ENCODE measurements around the gene ATP6V1G2. TPM values are rescaled to one million over a fixed set of nuclear protein-coding genes. Genes with fewer than 3 reads are reported as not detected.

Gene ATP6V1G2
- total RNA-seq, 4 donors from 2014 or later, result 1.2 to 1.6 TPM; not detected in 2

- Histone ChIP-seq H3K27ac (peak overlapping the region in 1 of 2 donors; percentile 7), H3K9me3 (no peaks in the 10 kb centered on the region), H3K4me3 (no peak overlapping the region), H3K36me3 (no peaks in the 10 kb centered on the region), H3K4me1 (no peaks in the 10 kb centered on the region), H3K27me3 (no peaks in the 10 kb centered on the region)
- DNase-seq, result no peak
- TF ChIP-seq CTCF (IDR thresholded peaks at IDR 0.05) (no peak), POLR2A (IDR thresholded peaks at IDR 0.05) (no peak)
- intact Hi-C loops (cut with DNase I; ENCODE audit: low total_unique reads), result no loop called here
Measured at GRCh38 chr6:31574106-31575061, 28.0 kb upstream of the ATP6V1G2 start.

- TF ChIP-seq POLR2A (IDR thresholded peaks at IDR 0.05), result no peak
- TF ChIP-seq CTCF (IDR thresholded peaks at IDR 0.05), result no peak
- no peak for DNase-seq
- no peaks in the 10 kb centered on the region for H3K9me3 ChIP-seq
- H3K27me3 ChIP-seq, result no peaks in the 10 kb centered on the region
- H3K4me3 ChIP-seq, result no peak overlapping the region
- H3K27ac ChIP-seq, result no peak overlapping the region
- intact Hi-C loops (cut with DNase I; ENCODE audit: low total_unique reads), result no loop called here
- no peaks in the 10 kb centered on the region for H3K36me3 ChIP-seq
- no peaks in the 10 kb centered on the region for H3K4me1 ChIP-seq
Measured at GRCh38 chr6:31573239-31574105, 27.1 kb upstream of the ATP6V1G2 start.

GRCh38 chr6:31572041-31572911 lies 25.9 kb upstream of the ATP6V1G2 start, which contains the start of gene LTA:
Gene LTA, plus strand, starts transcription at chr6:31572289. Its CDS starts 454 bp downstream, at chr6:31572743.
- DNase-seq, result no peak
- no peak for TF ChIP-seq POLR2A (IDR thresholded peaks at IDR 0.05)
- no peak for TF ChIP-seq CTCF (IDR thresholded peaks at IDR 0.05)
- Histone ChIP-seq H3K9me3 (no peaks in the 10 kb centered on the region), H3K4me3 (no peak within 1 kb of the TSS), H3K4me1 (no peaks in the 10 kb centered on the region), H3K27ac (no peak within 1 kb of the TSS), H3K36me3 (no peaks in the 10 kb centered on the region), H3K27me3 (no peaks in the 10 kb centered on the region)
- intact Hi-C loops (cut with DNase I; ENCODE audit: low total_unique reads), result no loop called here

GRCh38 chr6:31569861-31570536 lies 23.6 kb upstream of the ATP6V1G2 start:
- Histone ChIP-seq H3K4me1 (no peaks in the 10 kb centered on the region), H3K27me3 (no peaks in the 10 kb centered on the region), H3K27ac (no peak overlapping the region), H3K9me3 (no peaks in the 10 kb centered on the region), H3K36me3 (no peaks in the 10 kb centered on the region), H3K4me3 (no peak overlapping the region)
- TF ChIP-seq POLR2A (IDR thresholded peaks at IDR 0.05) (no peak), CTCF (IDR thresholded peaks at IDR 0.05) (no peak)
- intact Hi-C loops (cut with DNase I; ENCODE audit: low total_unique reads), result no loop called here
- no peak for DNase-seq

All from uterus (tissue), 4 donors.